Nephron (organoid): ENCODE measurements around the gene CYBA.

Source experiments
- H3K27ac Mint-ChIP-seq, 3 experiments: 2 replicates each; pipeline ENCODE4 v1.8.0; 2020; ENCODE audit warnings: mixed read lengths in 3 of 3, mild to moderate bottlenecking in 2 of 3, moderate library complexity in 1 of 3
- H3K27me3 Mint-ChIP-seq: 2 replicates; pipeline ENCODE4 v1.8.0; 2021; ENCODE audit warnings: low read depth, mild to moderate bottlenecking, moderate library complexity, mixed read lengths
- H3K36me3 Mint-ChIP-seq: 2 replicates; pipeline ENCODE4 v1.8.0; 2020; ENCODE audit warnings: low read depth, mixed read lengths
- H3K4me1 Mint-ChIP-seq: 2 replicates; pipeline ENCODE4 v1.8.0; 2020; ENCODE audit warnings: mixed read lengths
- H3K4me3 Mint-ChIP-seq, 3 experiments: 2 replicates each; pipeline ENCODE4 v1.8.0; 2020; ENCODE audit warnings: mild to moderate bottlenecking in 3 of 3, mixed read lengths in 3 of 3, moderate library complexity in 2 of 3
- H3K9me3 Mint-ChIP-seq: 2 replicates; pipeline ENCODE4 v1.8.0; 2020; ENCODE audit warnings: mixed read lengths
- TF ChIP-seq, protein P1 (sequence below), 3 experiments: fragments of 200-600 bp; sonication (generic); IDR thresholded peaks; one replicate each; pipeline ENCODE4 v1.5.0; 2021; ENCODE audit warnings: antibody characterized with exemption in 3 of 3; ENCODE audit not compliant: unreplicated experiment in 3 of 3

CYBA gene

DNA sequence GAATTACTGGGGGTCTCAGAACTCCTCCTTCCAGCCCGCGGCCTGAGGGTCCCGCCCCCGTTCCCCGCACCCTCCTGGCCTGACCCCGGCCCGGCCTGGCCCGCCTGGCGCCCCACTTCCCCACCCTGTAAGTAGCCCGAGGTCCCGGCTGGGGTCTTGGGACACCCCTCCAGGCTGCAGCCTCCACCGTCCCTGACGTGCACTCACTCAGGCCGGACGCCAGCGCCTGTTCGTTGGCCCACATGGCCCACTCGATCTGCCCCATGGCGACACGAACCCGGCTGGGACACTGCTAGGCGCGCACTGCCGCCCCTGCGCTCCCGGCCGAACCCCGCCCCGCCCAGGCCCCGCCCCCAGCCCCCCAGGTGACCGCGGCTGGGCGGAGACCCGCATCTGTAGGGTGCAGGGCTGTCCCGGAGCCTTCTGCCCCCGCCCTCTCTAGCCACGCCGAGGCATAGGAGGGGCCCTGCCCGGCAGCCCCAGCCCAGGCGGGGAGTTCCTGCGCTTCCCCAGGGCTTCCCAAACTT lies at the start of gene CYBA:
Gene CYBA, minus strand, starts transcription at position 305 of the 527 bp plus-strand sequence. Its CDS starts 40 bp downstream, at position 265.
- Mint-ChIP-seq H3K4me1 (peaks cover 6% of the 10 kb centered on the region), H3K27ac (peak within 1 kb of the TSS in 1 of 3 experiments; percentile 76), H3K4me3 (peak within 1 kb of the TSS; percentile 84 to 89 (median 85)), H3K36me3 (peaks cover 11% of the 10 kb centered on the region), H3K27me3 (no peaks in the 10 kb centered on the region), H3K9me3 (no peaks in the 10 kb centered on the region)
- TF ChIP-seq, protein P1, sequence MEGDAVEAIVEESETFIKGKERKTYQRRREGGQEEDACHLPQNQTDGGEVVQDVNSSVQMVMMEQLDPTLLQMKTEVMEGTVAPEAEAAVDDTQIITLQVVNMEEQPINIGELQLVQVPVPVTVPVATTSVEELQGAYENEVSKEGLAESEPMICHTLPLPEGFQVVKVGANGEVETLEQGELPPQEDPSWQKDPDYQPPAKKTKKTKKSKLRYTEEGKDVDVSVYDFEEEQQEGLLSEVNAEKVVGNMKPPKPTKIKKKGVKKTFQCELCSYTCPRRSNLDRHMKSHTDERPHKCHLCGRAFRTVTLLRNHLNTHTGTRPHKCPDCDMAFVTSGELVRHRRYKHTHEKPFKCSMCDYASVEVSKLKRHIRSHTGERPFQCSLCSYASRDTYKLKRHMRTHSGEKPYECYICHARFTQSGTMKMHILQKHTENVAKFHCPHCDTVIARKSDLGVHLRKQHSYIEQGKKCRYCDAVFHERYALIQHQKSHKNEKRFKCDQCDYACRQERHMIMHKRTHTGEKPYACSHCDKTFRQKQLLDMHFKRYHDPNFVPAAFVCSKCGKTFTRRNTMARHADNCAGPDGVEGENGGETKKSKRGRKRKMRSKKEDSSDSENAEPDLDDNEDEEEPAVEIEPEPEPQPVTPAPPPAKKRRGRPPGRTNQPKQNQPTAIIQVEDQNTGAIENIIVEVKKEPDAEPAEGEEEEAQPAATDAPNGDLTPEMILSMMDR (IDR thresholded peaks at IDR 0.05; ENCODE audit: unreplicated experiment in 3 of 3) = no peak

GRCh38 chr16:88700322-88700635 lies 49.4 kb upstream of the CYBA start:
- H3K27ac Mint-ChIP-seq = no peak overlapping the region
- TF ChIP-seq, protein P1 (IDR thresholded peaks at IDR 0.05; ENCODE audit: unreplicated experiment in 3 of 3) = no peak
- H3K27me3 Mint-ChIP-seq = no peaks in the 10 kb centered on the region
- no peak overlapping the region for H3K4me3 Mint-ChIP-seq
- peaks cover 9% of the 10 kb centered on the region for H3K4me1 Mint-ChIP-seq
- H3K9me3 Mint-ChIP-seq = no peaks in the 10 kb centered on the region
- H3K36me3 Mint-ChIP-seq = no peaks in the 10 kb centered on the region

DNA sequence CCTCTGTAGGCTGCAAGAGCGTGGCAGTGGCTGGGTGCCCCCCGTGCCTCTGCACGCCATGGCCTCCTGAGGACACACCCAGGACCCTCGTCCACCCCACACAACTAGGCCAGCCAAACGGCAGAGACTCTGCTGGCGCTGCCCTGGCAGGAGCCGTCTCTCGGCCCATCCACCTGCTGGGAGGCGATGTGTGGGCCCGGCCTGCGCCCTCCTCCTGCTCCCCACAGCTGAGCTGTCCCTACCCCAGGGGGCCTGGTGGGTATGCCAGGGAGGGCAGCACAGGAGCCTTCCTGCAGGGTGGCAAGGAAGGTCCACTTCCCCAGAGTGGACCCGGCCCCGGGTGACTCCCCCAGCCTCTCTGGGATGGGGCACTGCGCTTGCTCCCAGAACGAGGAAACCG lies 48.3 kb upstream of the CYBA start:
- no peaks in the 10 kb centered on the region for H3K9me3 Mint-ChIP-seq
- H3K27me3 Mint-ChIP-seq = no peaks in the 10 kb centered on the region
- H3K36me3 Mint-ChIP-seq = no peaks in the 10 kb centered on the region
- no peak overlapping the region for H3K4me3 Mint-ChIP-seq
- H3K4me1 Mint-ChIP-seq = peaks cover 5% of the 10 kb centered on the region
- H3K27ac Mint-ChIP-seq = no peak overlapping the region
- TF ChIP-seq, protein P1 (IDR thresholded peaks at IDR 0.05; ENCODE audit: unreplicated experiment in 3 of 3) = no peak

DNA sequence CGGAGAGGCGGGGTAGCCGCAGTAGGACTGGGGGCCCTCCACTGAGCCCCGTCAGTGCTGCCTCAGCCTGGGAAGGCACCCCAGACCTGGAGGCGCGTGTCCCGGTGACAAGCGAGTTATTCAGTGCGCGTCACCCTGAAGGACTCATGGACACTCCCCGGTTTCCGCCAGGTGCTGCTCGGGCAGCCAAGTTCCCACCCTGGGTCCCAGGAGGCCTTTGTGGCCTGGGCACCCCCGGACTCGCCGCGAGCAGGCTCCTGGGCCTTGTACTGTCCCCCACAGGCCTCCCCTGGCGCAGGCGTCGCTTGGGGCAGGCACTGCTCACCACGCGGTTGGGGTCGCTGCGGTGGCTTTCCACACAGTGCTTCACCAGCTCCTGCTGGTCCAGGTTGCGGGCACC lies 47.8 kb upstream of the CYBA start:
- Mint-ChIP-seq H3K27me3 (no peaks in the 10 kb centered on the region), H3K4me3 (no peak overlapping the region), H3K9me3 (no peaks in the 10 kb centered on the region), H3K4me1 (no peaks in the 10 kb centered on the region), H3K27ac (no peak overlapping the region), H3K36me3 (no peaks in the 10 kb centered on the region)
- TF ChIP-seq, protein P1 (IDR thresholded peaks at IDR 0.05; ENCODE audit: unreplicated experiment in 3 of 3) = no peak

DNA sequence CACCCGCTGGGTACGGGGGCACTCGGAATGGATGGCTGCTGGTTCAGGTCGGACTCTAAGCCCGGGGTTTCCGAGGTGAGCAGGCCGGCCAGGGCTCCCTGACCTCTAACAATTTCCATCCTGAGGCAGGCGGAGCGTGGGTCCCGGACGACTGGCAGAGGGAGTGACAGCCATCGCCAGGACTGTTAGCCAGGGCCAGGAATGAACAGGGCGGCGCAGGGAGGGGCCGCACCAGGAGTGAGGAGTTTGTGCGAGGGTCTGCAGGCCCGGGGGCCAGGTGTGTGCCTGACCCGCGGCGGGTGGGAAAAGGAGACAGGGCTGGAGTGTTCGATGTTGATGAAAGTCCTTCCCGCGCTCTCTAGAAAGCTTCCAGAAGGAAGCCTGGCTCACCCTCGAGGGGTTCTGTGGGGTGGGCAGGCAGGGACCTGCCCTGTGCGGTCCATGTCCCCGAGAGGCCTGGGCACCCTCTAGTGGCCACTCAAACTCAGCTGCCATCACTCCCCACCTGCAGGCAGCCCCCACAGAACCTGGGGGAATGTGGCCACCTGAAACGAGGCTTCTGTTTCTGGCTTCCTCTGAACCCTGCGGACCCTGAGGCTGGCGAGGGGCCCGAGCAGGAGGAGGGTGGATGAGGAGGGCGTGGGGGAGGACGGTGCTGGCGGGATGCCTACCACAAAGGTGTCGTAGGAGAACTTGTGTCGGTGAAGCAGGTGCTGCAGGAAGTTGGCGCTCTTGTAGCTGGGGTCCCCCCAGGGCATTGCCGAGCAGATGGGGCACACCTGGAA lies 47.2 kb upstream of the CYBA start:
- no peaks in the 10 kb centered on the region for H3K36me3 Mint-ChIP-seq
- no peaks in the 10 kb centered on the region for H3K27me3 Mint-ChIP-seq
- H3K4me1 Mint-ChIP-seq = no peaks in the 10 kb centered on the region
- TF ChIP-seq, protein P1 (IDR thresholded peaks at IDR 0.05; ENCODE audit: unreplicated experiment in 3 of 3) = peak in 1 of 3 experiments; percentile 16
- no peak overlapping the region for H3K27ac Mint-ChIP-seq
- H3K4me3 Mint-ChIP-seq = no peak overlapping the region
- no peaks in the 10 kb centered on the region for H3K9me3 Mint-ChIP-seq
